Stimulated activated CD4-positive, alpha-beta T cell treated with anti-CD3 and anti-CD28 coated beads, Interleukin-2, amount 100 ng/mL, for 48 hours (primary cell): ENCODE results near the gene PROCA1.
A peak's percentile ranks its signal among the peaks of the same experiment; 100 is the strongest.
"Not testable (repeated sequence)": the region's sequence is repeated elsewhere in the genome, so short reads cannot be mapped to it uniquely, and the experiment has no call there.

Source experiments
- DNase-seq, 2 donors: peaks; one replicate each; pipeline ENCODE4 v3.0.0-alpha.2; 2020

PROCA1 gene

GRCh38 chr17:28661635-28662526 is 49.8 kb downstream of the PROCA1 start, which contains the start of the genes SDF2 and SUPT6H:
Gene SDF2 (minus strand): TSS chr17:28661906. CDS start chr17:28661876, 30 bp downstream.
Gene SUPT6H (plus strand): TSS chr17:28662205. CDS start chr17:28673402, 11,197 bp downstream.
- DNase-seq, result peak; percentile 96 to 97

- not testable (repeated sequence) for DNase-seq
Observed at GRCh38 chr17:28659497-28659881, 52.2 kb downstream of the PROCA1 start.

- not testable (repeated sequence) for DNase-seq
Observed at GRCh38 chr17:28658766-28659496, 52.8 kb downstream of the PROCA1 start.

GRCh38 chr17:28658342-28658741 is 53.3 kb downstream of the PROCA1 start:
- not testable (repeated sequence) for DNase-seq

GRCh38 chr17:28657756-28658155 is 53.9 kb downstream of the PROCA1 start:
- DNase-seq, result no peak

GRCh38 chr17:28655160-28655559 is 56.5 kb downstream of the PROCA1 start:
- no peak for DNase-seq
